ENCODE data around the gene KCNE1.
"Not testable (repeated sequence)": the region's sequence is repeated elsewhere in the genome, so short reads cannot be mapped to it uniquely, and the experiment has no call there.

The KCNE1 gene

GRCh38 chr21:34511787-34512455, at the start of gene KCNE1:
Gene KCNE1 (minus strand): TSS chr21:34512210. CDS start chr21:34449634, 62,576 bp downstream.
- DNase-seq (ENCODE audit: low spot score): peak; percentile 22

GRCh38 chr21:34561806-34562205, 49.8 kb upstream of the KCNE1 start:
- DNase-seq (ENCODE audit: low spot score): no peak

GRCh38 chr21:34560609-34561008, 48.6 kb upstream of the KCNE1 start:
- no peak for DNase-seq (ENCODE audit: low spot score)

- no peak for DNase-seq (ENCODE audit: low spot score)
These were observed 48.0 kb upstream of the KCNE1 start for GRCh38 chr21:34560021-34560420.

GRCh38 chr21:34559089-34559631, 47.1 kb upstream of the KCNE1 start:
- DNase-seq (ENCODE audit: low spot score): no peak

GRCh38 chr21:34558166-34558565, 46.2 kb upstream of the KCNE1 start:
- no peak for DNase-seq (ENCODE audit: low spot score)

- no peak for DNase-seq (ENCODE audit: low spot score)
These were observed 45.3 kb upstream of the KCNE1 start for GRCh38 chr21:34557261-34557660.

GRCh38 chr21:34554670-34555069, 42.7 kb upstream of the KCNE1 start:
- not testable (repeated sequence) for DNase-seq (ENCODE audit: low spot score)

- DNase-seq (ENCODE audit: low spot score): no peak
These were observed 42.2 kb upstream of the KCNE1 start for GRCh38 chr21:34554227-34554626.

- DNase-seq (ENCODE audit: low spot score): peak; percentile 71
These were observed 41.3 kb upstream of the KCNE1 start for GRCh38 chr21:34553151-34553952.

GRCh38 chr21:34552360-34553098, 40.5 kb upstream of the KCNE1 start:
- peak; percentile 23 for DNase-seq (ENCODE audit: low spot score)

- DNase-seq (ENCODE audit: low spot score): no peak
These were observed 38.3 kb upstream of the KCNE1 start for GRCh38 chr21:34550182-34550799.

- no peak for DNase-seq (ENCODE audit: low spot score)
These were observed 36.9 kb upstream of the KCNE1 start for GRCh38 chr21:34548781-34549376.

GRCh38 chr21:34546542-34546941, 34.5 kb upstream of the KCNE1 start:
- DNase-seq (ENCODE audit: low spot score): no peak

- peak; percentile 85 for DNase-seq (ENCODE audit: low spot score)
These were observed 33.3 kb upstream of the KCNE1 start for GRCh38 chr21:34545079-34545884.

GRCh38 chr21:34544032-34544496, 32.1 kb upstream of the KCNE1 start:
- peak; percentile 49 for DNase-seq (ENCODE audit: low spot score)

GRCh38 chr21:34543017-34543416, 31.0 kb upstream of the KCNE1 start:
- no peak for DNase-seq (ENCODE audit: low spot score)

GRCh38 chr21:34540206-34540605, 28.2 kb upstream of the KCNE1 start:
- no peak for DNase-seq (ENCODE audit: low spot score)

- DNase-seq (ENCODE audit: low spot score): no peak
These were observed 25.8 kb upstream of the KCNE1 start for GRCh38 chr21:34537838-34538237.

- DNase-seq (ENCODE audit: low spot score): no peak
These were observed 24.8 kb upstream of the KCNE1 start for GRCh38 chr21:34536820-34537219.

- no peak for DNase-seq (ENCODE audit: low spot score)
These were observed 24.3 kb upstream of the KCNE1 start for GRCh38 chr21:34536311-34536710.

Data from GM03348 (cell line).